Subcutaneous adipose tissue (tissue), 4 donors: ENCODE results near the gene DCAF11. TPM values are rescaled to one million over a fixed set of nuclear protein-coding genes. Genes with fewer than 3 reads are reported as not detected.

Experiments used
- CTCF ChIP-seq: fragments of 450-650 bp; IDR thresholded peaks from one replicate; pipeline ENCODE4 v1.5.1; 2016; ENCODE audit warnings: low read depth, mild to moderate bottlenecking, control low read depth, antibody characterized with exemption, moderate library complexity
- total RNA-seq, 4 donors: library from RNA; depleted of rRNA; stranded (reverse); fragments of >200 nt; gene quantifications; one replicate each; pipeline ENCODE4 v1.1.0, GENCODE V29; 2016

The DCAF11 gene
- total RNA-seq, 4 donors from 2014 or later: 39.6 to 83.5 (median 53.2) TPM

- no peak for TF ChIP-seq CTCF
Observed at GRCh38 chr14:24121210-24121609, 6.6 kb downstream of the DCAF11 start.

- no peak for TF ChIP-seq CTCF
Observed at GRCh38 chr14:24122416-24122815, 7.8 kb downstream of the DCAF11 start.

- no peak for TF ChIP-seq CTCF
Observed at GRCh38 chr14:24122898-24123297, 8.3 kb downstream of the DCAF11 start.

DNA sequence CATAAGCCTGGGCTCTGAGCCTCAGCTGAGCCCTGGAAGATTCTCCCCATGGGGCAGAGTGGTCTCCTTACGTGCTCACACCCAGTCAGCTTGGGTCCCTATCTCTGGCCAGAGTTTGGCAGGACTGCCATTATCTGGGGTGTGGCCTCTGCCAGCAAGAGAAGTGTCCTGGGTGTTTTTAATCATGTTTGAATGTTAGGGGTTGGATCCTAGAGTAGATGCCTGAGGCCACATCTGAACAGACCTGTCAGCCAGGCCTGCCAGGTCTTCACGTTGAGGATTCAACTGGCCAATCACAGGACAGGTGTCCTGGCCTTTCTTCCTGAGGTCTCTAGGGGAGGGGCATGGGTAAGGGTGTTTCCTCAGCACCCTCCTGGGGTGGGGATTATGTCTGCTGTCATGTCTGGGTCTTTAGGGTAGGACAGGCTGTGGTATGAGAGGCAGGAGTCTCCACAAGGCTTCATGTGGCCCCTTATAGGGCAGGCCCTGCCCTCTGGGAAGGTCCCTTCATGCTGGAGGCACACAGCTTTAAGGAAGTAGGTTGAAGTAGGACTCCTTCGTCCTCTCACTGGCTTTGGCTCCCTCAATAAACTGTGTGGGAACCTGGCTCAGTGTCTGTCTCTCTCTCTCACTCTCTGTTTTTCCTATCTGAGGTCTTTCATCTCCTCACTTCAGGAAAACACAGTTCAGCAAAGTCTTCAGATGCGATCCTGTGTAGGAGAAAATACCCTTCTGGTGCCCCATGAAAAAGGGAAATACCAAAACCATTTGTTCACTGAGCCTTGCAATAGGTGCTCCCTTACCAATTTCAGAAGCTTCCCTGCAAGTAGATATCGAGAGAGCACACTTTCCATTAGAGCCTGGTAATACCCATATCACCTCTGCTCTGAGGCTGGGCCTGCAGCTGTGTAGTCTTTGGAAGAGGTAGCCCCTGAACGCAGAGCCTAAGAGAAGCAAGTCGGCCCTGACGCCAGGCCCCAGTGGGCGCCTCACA, 9.1 kb downstream of the DCAF11 start:
- TF ChIP-seq CTCF: no peak

GRCh38 chr14:24126939-24127338, 12.4 kb downstream of the DCAF11 start:
- no peak for TF ChIP-seq CTCF

GRCh38 chr14:24127673-24128072, 13.1 kb downstream of the DCAF11 start:
- no peak for TF ChIP-seq CTCF

DNA sequence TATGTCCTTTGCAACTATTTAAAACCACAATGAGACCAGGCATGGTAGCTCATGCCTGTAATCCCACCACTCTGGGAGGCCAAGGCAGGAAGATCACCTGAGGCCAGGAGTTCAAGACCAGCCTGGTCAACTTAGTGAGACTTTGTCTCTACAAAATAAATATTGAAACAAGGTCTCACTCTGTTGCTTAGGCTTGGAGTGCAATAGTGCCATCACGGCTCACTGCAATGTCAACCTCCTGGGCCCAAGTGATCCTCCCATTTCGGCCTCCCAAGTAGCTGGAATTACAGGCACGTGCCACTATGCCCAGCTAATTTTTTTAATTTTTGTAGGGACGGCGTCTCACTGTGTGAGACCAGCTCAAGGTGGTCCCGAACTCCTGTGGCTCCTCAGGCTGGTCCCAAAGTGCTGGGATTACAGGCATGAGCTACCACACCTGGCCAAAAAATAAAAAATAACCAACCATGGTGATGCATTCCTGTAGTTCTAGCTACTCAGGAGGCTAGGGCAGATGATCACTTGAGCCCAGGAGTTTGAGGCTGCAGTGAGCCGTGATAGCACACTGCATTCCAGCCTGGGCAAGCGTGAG, 14.9 kb downstream of the DCAF11 start:
- no peak for TF ChIP-seq CTCF
